MCF 10A (cell line): ENCODE data around the gene PPIF. TPM values are rescaled to one million over a fixed set of nuclear protein-coding genes. Genes with fewer than 3 reads are reported as not detected.

Experiments
- BruUV-seq: library from RNA; stranded (reverse); fragments of 400-500 nt; replicated peaks from 2 replicates; lab custom pipeline; 2021; lab: Mats Ljungman, UMichigan
- CTCF ChIA-PET: fragments of 300-600 bp; sonication (Branson Sonifier 250); formaldehyde crosslinking; extraction: SDS; loops from one replicate; lab custom pipeline; 2021; ENCODE audit warnings: antibody characterized with exemption, inconsistent platforms; lab: Yijun Ruan, JAX
- POLR2A ChIA-PET: fragments of 300-600, 350-650 bp; sonication (Branson Sonifier 250); formaldehyde crosslinking; extraction: SDS; loops from one replicate; lab custom pipeline; 2020; ENCODE audit warnings: antibody characterized with exemption, inconsistent platforms; lab: Yijun Ruan, JAX
- DNase-seq: peaks from one replicate; pipeline ENCODE4 v3.0.0-alpha.2; 2018; ENCODE audit not compliant: unreplicated experiment
- H3K27ac Mint-ChIP-seq: one replicate; pipeline ENCODE4 v1.8.0; 2022; ENCODE audit warnings: mild to moderate bottlenecking, low read depth, mixed read lengths; ENCODE audit not compliant: unreplicated experiment
- H3K27me3 Mint-ChIP-seq: one replicate; pipeline ENCODE4 v1.8.0; 2022; ENCODE audit warnings: mixed read lengths; ENCODE audit not compliant: insufficient read depth, unreplicated experiment
- H3K36me3 Mint-ChIP-seq: one replicate; pipeline ENCODE4 v1.8.0; 2022; ENCODE audit warnings: mild to moderate bottlenecking, moderate library complexity, mixed read lengths; ENCODE audit not compliant: insufficient read depth, unreplicated experiment
- H3K4me1 Mint-ChIP-seq: one replicate; pipeline ENCODE4 v1.8.0; 2022; ENCODE audit warnings: mixed read lengths; ENCODE audit not compliant: insufficient read depth, unreplicated experiment
- H3K4me3 Mint-ChIP-seq: one replicate; pipeline ENCODE4 v1.8.0; 2022; ENCODE audit warnings: mild to moderate bottlenecking, moderate library complexity, mixed read lengths; ENCODE audit not compliant: unreplicated experiment
- H3K9me3 Mint-ChIP-seq: one replicate; pipeline ENCODE4 v1.8.0; 2022; ENCODE audit warnings: mixed read lengths; ENCODE audit not compliant: unreplicated experiment
- CTCF ChIP-seq: fragments of 200-600 bp; IDR thresholded peaks from one replicate; pipeline ENCODE4 v1.8.0; 2022; ENCODE audit warnings: antibody characterized with exemption, mild to moderate bottlenecking; ENCODE audit not compliant: unreplicated experiment
- intact Hi-C: fragments of 100-400 bp; cut with micrococcal nuclease; formaldehyde crosslinking; loops from 2 replicates; pipeline ENCODE4 v1.14.1; 2022
- total RNA-seq: library from RNA; stranded (reverse); gene quantifications from 2 replicates; pipeline ENCODE4 v1.2.3, GENCODE V29; 2022

Gene PPIF
- total RNA-seq, 1 experiment from 2014 or later, result 76.5 TPM

- Mint-ChIP-seq H3K4me1 (peaks cover 10% of the 10 kb centered on the region), H3K27me3 (no peaks in the 10 kb centered on the region), H3K27ac (no peak overlapping the region), H3K4me3 (no peak overlapping the region), H3K9me3 (no peaks in the 10 kb centered on the region), H3K36me3 (no peaks in the 10 kb centered on the region)
- DNase-seq, result no peak
- BruUV-seq, result no TSS peak
- no peak for TF ChIP-seq CTCF
- ChIA-PET POLR2A (no interaction called here), CTCF (interaction anchor here (1.1 kb wide), 1 partner anchor 24 kb away, joined by 3 read pairs; no protein-coding TSS in a partner anchor)
- intact Hi-C loops, result no loop called here
Observed at GRCh38 chr10:79398642-79399041, 51.4 kb downstream of the PPIF start.

- intact Hi-C loops, result no loop called here
- H3K9me3 Mint-ChIP-seq, result no peaks in the 10 kb centered on the region
- H3K4me3 Mint-ChIP-seq, result no peak overlapping the region
- H3K36me3 Mint-ChIP-seq, result no peaks in the 10 kb centered on the region
- no peak overlapping the region for H3K27ac Mint-ChIP-seq
- POLR2A ChIA-PET, result no interaction called here
- H3K4me1 Mint-ChIP-seq, result peaks cover 10% of the 10 kb centered on the region
- DNase-seq, result peak; percentile 64
- no peaks in the 10 kb centered on the region for H3K27me3 Mint-ChIP-seq
- BruUV-seq, result no TSS peak
- CTCF ChIA-PET, result interaction anchor here (0.7 to 1.2 kb wide), 3 partner anchors 25 to 207 kb away, joined by 3 read pairs; no protein-coding TSS in a partner anchor
- no peak for TF ChIP-seq CTCF
Observed at GRCh38 chr10:79399223-79399831, 52.1 kb downstream of the PPIF start.

- H3K36me3 Mint-ChIP-seq, result no peaks in the 10 kb centered on the region
- peak; percentile 62 for DNase-seq
- peaks cover 10% of the 10 kb centered on the region for H3K4me1 Mint-ChIP-seq
- BruUV-seq, result no TSS peak
- no peak overlapping the region for H3K4me3 Mint-ChIP-seq
- H3K27ac Mint-ChIP-seq, result no peak overlapping the region
- ChIA-PET POLR2A (no interaction called here), CTCF (interaction anchor here (0.7 to 1.6 kb wide), 9 partner anchors 10 to 1320 kb away, joined by 3 to 7 read pairs (median 3); no protein-coding TSS in a partner anchor)
- peak; percentile 50 for TF ChIP-seq CTCF
- no peaks in the 10 kb centered on the region for H3K9me3 Mint-ChIP-seq
- intact Hi-C loops, result loop anchor here (1.0 kb wide), 1 partner anchor 67 kb away; no protein-coding TSS in a partner anchor
- no peaks in the 10 kb centered on the region for H3K27me3 Mint-ChIP-seq
Observed at GRCh38 chr10:79400146-79401004, 53.1 kb downstream of the PPIF start.
